HL-60 (cell line): ENCODE data around the gene TMEM44.

Experiments used
- DNase-seq, 2 experiments: peaks; one replicate each; pipeline ENCODE4 v3.0.0-alpha.2; 2010 to 2020; ENCODE audit warnings: low read depth in 1 of 2, low spot score in 1 of 2
- H3K27ac ChIP-seq: fragments of 250-450 bp; sonication (Bioruptor Pico); replicated peaks from 2 replicates; pipeline ENCODE4 v1.5.1; 2020; ENCODE audit warnings: mild to moderate bottlenecking, moderate library complexity
- H3K27me3 ChIP-seq: fragments of 250-450 bp; sonication (Bioruptor Pico); 2 replicates; pipeline ENCODE4 v1.5.1; 2021; ENCODE audit warnings: mild to moderate bottlenecking, moderate library complexity; ENCODE audit not compliant: insufficient read depth, poor library complexity, severe bottlenecking
- H3K4me3 ChIP-seq: replicated peaks from 2 replicates; pipeline ENCODE4 v1.5.1; 2011; ENCODE audit warnings: mild to moderate bottlenecking, control low read depth, low read length; ENCODE audit not compliant: insufficient read depth
- GABPA ChIP-seq: IDR thresholded peaks from 2 replicates; pipeline ENCODE4 v1.6.1; 2012; ENCODE audit warnings: low read depth
- POLR2AphosphoS5 ChIP-seq: IDR thresholded peaks from 2 replicates; pipeline ENCODE4 v1.6.1; 2012; ENCODE audit warnings: low read depth
- SPI1 ChIP-seq: IDR thresholded peaks from 2 replicates; pipeline ENCODE4 v1.6.1; 2012; ENCODE audit warnings: low read depth, mild to moderate bottlenecking, borderline replicate concordance
- TF ChIP-seq, protein P1 (sequence below): IDR thresholded peaks from 2 replicates; pipeline ENCODE4 v1.6.1; 2012; ENCODE audit warnings: low read depth; ENCODE audit not compliant: insufficient replicate concordance
- TF ChIP-seq, protein P2 (sequence below): IDR thresholded peaks from one replicate; pipeline ENCODE4 v1.5.1; 2011; ENCODE audit warnings: low read length, control low read depth, inconsistent platforms; ENCODE audit not compliant: insufficient read depth

TMEM44 gene

DNA sequence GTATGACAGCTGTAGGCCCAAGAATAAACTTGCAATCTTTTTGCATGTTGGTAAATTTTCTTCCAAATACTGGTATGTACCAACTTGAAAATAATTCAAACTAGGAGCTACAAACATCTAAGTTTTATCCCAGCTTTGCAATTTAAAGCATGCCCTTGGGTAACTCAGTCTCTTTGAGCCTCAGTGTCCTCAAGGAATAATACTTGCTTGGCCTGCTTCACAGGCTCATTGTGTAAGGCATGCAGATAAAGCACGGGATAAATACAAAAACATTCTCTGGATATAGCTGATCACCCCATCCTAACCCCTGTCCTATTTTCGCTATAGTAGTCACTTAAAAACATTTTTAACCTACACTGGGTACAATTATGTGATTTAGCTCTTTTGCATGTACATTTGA is 9.6 kb upstream of the TMEM44 start:
- DNase-seq = no peak
- TF ChIP-seq, protein P1, sequence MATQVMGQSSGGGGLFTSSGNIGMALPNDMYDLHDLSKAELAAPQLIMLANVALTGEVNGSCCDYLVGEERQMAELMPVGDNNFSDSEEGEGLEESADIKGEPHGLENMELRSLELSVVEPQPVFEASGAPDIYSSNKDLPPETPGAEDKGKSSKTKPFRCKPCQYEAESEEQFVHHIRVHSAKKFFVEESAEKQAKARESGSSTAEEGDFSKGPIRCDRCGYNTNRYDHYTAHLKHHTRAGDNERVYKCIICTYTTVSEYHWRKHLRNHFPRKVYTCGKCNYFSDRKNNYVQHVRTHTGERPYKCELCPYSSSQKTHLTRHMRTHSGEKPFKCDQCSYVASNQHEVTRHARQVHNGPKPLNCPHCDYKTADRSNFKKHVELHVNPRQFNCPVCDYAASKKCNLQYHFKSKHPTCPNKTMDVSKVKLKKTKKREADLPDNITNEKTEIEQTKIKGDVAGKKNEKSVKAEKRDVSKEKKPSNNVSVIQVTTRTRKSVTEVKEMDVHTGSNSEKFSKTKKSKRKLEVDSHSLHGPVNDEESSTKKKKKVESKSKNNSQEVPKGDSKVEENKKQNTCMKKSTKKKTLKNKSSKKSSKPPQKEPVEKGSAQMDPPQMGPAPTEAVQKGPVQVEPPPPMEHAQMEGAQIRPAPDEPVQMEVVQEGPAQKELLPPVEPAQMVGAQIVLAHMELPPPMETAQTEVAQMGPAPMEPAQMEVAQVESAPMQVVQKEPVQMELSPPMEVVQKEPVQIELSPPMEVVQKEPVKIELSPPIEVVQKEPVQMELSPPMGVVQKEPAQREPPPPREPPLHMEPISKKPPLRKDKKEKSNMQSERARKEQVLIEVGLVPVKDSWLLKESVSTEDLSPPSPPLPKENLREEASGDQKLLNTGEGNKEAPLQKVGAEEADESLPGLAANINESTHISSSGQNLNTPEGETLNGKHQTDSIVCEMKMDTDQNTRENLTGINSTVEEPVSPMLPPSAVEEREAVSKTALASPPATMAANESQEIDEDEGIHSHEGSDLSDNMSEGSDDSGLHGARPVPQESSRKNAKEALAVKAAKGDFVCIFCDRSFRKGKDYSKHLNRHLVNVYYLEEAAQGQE = no peak
- no peak for TF ChIP-seq GABPA
- no peak for TF ChIP-seq POLR2AphosphoS5
- TF ChIP-seq, protein P2, sequence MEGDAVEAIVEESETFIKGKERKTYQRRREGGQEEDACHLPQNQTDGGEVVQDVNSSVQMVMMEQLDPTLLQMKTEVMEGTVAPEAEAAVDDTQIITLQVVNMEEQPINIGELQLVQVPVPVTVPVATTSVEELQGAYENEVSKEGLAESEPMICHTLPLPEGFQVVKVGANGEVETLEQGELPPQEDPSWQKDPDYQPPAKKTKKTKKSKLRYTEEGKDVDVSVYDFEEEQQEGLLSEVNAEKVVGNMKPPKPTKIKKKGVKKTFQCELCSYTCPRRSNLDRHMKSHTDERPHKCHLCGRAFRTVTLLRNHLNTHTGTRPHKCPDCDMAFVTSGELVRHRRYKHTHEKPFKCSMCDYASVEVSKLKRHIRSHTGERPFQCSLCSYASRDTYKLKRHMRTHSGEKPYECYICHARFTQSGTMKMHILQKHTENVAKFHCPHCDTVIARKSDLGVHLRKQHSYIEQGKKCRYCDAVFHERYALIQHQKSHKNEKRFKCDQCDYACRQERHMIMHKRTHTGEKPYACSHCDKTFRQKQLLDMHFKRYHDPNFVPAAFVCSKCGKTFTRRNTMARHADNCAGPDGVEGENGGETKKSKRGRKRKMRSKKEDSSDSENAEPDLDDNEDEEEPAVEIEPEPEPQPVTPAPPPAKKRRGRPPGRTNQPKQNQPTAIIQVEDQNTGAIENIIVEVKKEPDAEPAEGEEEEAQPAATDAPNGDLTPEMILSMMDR = no peak
- TF ChIP-seq SPI1 = no peak
- Histone ChIP-seq H3K27me3 (no peaks in the 10 kb centered on the region), H3K4me3 (no peak overlapping the region), H3K27ac (no peak overlapping the region)

- no peak for DNase-seq
Measured at GRCh38 chr3:194640829-194641228, 7.6 kb upstream of the TMEM44 start.

DNA sequence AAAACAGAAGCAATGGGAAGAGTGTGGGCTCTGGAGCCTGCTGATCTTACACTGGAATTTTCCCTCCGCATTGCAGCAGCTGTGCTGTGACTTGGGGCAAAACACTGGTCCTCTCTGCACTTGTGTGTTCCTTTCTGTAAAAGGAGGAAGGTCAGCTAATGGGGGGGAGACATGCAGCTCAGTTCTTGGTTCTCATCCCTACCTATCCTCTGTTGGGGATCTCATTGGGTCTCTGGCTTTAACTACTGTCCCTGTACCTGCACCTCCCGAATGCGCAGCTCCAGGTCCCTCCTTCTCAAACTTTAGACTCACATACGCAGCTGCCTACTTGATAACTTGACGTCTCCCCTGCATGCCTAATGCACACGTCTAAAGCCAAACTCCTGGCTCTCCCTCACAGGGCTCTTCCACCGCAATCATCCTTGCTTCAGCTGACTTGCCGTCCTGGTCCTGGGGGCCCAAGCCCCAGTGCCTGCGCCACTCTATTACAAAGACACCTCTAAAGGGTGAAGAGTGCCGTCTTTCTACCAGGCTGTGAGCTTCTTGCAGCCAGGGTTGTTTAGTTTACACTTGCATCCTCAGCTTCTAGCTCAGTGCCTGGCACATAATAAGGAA is 5.9 kb upstream of the TMEM44 start:
- no peak overlapping the region for H3K4me3 ChIP-seq
- TF ChIP-seq GABPA (no peak), POLR2AphosphoS5 (peak; percentile 23; the same call in 1 of the 2 replicates)
- TF ChIP-seq, protein P1 = no peak
- no peaks in the 10 kb centered on the region for H3K27me3 ChIP-seq
- no peak for DNase-seq
- H3K27ac ChIP-seq = no peak overlapping the region

More at GRCh38 chr3:194640829-194641228, 7.6 kb upstream of the TMEM44 start:
- H3K27me3 ChIP-seq = no peaks in the 10 kb centered on the region
- TF ChIP-seq, protein P1 = no peak
- TF ChIP-seq, protein P2 = no peak
- TF ChIP-seq GABPA (no peak), SPI1 (no peak), POLR2AphosphoS5 (no peak)
- H3K27ac ChIP-seq = no peak overlapping the region
- no peak overlapping the region for H3K4me3 ChIP-seq
